ENCODE measurements around the gene DOCK6.

Gene DOCK6

DNA sequence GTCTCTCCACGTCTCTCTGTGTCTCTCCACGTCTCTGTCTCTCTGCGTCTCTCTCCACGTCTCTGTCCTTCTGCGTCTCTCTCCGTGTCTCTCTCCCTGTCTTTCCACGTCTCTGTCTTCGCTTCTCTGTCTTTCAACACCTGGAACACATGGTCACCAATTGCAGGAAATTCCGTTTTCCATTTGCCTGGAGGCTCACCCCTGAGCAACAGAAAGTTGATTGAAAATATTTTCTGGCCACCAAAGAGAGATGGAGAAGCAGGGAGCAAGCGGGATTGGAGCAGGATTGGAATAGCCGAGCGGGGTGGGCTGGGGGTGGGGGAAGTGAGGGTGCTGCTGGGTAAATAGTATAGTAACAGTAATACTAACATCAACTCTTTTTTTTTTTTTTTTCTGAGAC is 66.6 kb downstream of the DOCK6 start (continued):
- TF ChIP-seq HOXD13 (CRISPR knock-in tag; IDR thresholded peaks at IDR 0.05; ENCODE audit: borderline replicate concordance) (no peak), ZNF548 (tag by site-specific recombination; IDR thresholded peaks at IDR 0.05) (no peak), ZNF621 (tag by site-specific recombination; IDR thresholded peaks at IDR 0.05) (no peak)

GRCh38 chr19:11194656-11195558 is 67.4 kb downstream of the DOCK6 start:
- Histone ChIP-seq H3K4me1 (ENCODE audit: control insufficient read depth, insufficient read depth, low read length) (peaks cover under 1% of the 10 kb centered on the region), H3K9me3 (ENCODE audit: control insufficient read depth, insufficient read depth, low read depth, low read length) (no peaks in the 10 kb centered on the region), H3K4me3 (ENCODE audit: low read depth, low read length) (no peak overlapping the region), H3K27ac (ENCODE audit: extremely low read depth, low read depth, low read length) (no peak overlapping the region), H3K36me3 (ENCODE audit: control insufficient read depth in 2 of 2, insufficient read depth in 1 of 2, low read length in 2 of 2) (peaks cover 3 to 39% of the 10 kb centered on the region in 2 experiments; a peak in 2 of 3 replicates)
- peak; percentile 52; the same call in 1 of the 2 replicates for TF ChIP-seq PRDM1 (tag by site-specific recombination; IDR thresholded peaks at IDR 0.05)
- no peak for TF ChIP-seq BCL11A (tag by site-specific recombination; IDR thresholded peaks at IDR 0.05; ENCODE audit: low read depth)
- no peak for TF ChIP-seq ZNF341 (tag by site-specific recombination; IDR thresholded peaks at IDR 0.05; ENCODE audit: low read depth)
- TF ChIP-seq ZXDB (tag by site-specific recombination; IDR thresholded peaks at IDR 0.05) = no peak
- no peak for TF ChIP-seq ZNF555 (tag by site-specific recombination; conservative IDR thresholded peaks at IDR 0.05)
- POLR2A ChIA-PET = no interaction called here
- CTCF ChIA-PET = interaction anchor here (0.6 to 1.0 kb wide), 2 partner anchors 9 to 778 kb away, joined by 3 to 4 read pairs; no protein-coding TSS in a partner anchor

DNA sequence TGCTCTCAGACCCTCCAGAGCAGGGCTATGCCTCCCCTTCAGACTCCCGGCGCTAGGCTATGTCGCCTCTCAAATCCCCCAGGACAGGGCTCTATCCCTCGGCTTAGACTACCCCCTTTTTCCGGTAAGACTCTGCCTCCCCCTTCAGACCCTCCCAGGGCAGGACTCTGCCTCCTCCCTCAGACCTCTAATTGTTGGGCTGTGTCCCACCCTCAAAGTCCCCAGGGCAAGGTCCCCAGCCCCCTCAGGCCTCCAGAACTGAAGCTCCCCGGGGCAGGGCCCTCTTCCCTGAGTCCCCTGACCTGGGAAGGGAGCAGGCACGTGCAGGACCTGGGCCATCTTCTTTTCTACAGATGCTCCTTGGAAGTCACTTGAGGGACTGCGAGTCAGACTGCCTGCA is 68.2 kb downstream of the DOCK6 start:
- H3K4me1 ChIP-seq (ENCODE audit: control insufficient read depth, insufficient read depth, low read length) = peaks cover 5% of the 10 kb centered on the region
- TF ChIP-seq ZNF623 (tag by site-specific recombination; IDR thresholded peaks at IDR 0.05) (no peak), TCF7L2 (IDR thresholded peaks at IDR 0.05; ENCODE audit: borderline replicate concordance, low read depth, low read length) (no peak), KLF7 (tag by site-specific recombination; IDR thresholded peaks at IDR 0.05; ENCODE audit: borderline replicate concordance) (no peak), ZNF548 (tag by site-specific recombination; IDR thresholded peaks at IDR 0.05) (no peak), ZNF140 (tag by site-specific recombination; IDR thresholded peaks at IDR 0.05) (no peak), ZNF223 (tag by site-specific recombination; IDR thresholded peaks at IDR 0.05) (no peak), GLIS1 (tag by site-specific recombination; IDR thresholded peaks at IDR 0.05) (no peak), ZNF610 (tag by site-specific recombination; IDR thresholded peaks at IDR 0.05; ENCODE audit: borderline replicate concordance) (no peak), ZSCAN4 (tag by site-specific recombination; IDR thresholded peaks at IDR 0.05) (no peak), YY2 (tag by site-specific recombination; IDR thresholded peaks at IDR 0.05) (no peak), KLF17 (tag by site-specific recombination; IDR thresholded peaks at IDR 0.05) (no peak), OSR2 (tag by site-specific recombination; IDR thresholded peaks at IDR 0.05) (no peak), ZNF843 (tag by site-specific recombination; IDR thresholded peaks at IDR 0.05) (no peak), ZFP41 (tag by site-specific recombination; IDR thresholded peaks at IDR 0.05; ENCODE audit: borderline replicate concordance) (no peak), ZNF18 (tag by site-specific recombination; IDR thresholded peaks at IDR 0.05) (no peak), ZNF571 (tag by site-specific recombination; IDR thresholded peaks at IDR 0.05) (no peak), ZNF654 (tag by site-specific recombination; IDR thresholded peaks at IDR 0.05; ENCODE audit: low read depth) (no peak)
- TF ChIP-seq, protein P1, sequence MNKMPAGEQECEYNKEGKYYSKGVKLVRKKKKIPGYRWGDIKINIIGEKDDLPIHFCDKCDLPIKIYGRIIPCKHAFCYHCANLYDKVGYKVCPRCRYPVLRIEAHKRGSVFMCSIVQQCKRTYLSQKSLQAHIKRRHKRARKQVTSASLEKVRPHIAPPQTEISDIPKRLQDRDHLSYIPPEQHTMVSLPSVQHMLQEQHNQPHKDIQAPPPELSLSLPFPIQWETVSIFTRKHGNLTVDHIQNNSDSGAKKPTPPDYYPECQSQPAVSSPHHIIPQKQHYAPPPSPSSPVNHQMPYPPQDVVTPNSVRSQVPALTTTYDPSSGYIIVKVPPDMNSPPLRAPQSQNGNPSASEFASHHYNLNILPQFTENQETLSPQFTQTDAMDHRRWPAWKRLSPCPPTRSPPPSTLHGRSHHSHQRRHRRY (tag by site-specific recombination; IDR thresholded peaks at IDR 0.05) = no peak
- TF ChIP-seq, protein P2, sequence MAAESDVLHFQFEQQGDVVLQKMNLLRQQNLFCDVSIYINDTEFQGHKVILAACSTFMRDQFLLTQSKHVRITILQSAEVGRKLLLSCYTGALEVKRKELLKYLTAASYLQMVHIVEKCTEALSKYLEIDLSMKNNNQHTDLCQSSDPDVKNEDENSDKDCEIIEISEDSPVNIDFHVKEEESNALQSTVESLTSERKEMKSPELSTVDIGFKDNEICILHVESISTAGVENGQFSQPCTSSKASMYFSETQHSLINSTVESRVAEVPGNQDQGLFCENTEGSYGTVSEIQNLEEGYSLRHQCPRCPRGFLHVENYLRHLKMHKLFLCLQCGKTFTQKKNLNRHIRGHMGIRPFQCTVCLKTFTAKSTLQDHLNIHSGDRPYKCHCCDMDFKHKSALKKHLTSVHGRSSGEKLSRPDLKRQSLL (tag by site-specific recombination; IDR thresholded peaks at IDR 0.05) = no peak
- CTCF ChIA-PET = interaction anchor here (0.6 kb wide), 1 partner anchor 777 kb away, joined by 3 read pairs; no protein-coding TSS in a partner anchor
- POLR2A ChIA-PET = no interaction called here
- H3K36me3 ChIP-seq (ENCODE audit: control insufficient read depth in 2 of 2, insufficient read depth in 1 of 2, low read length in 2 of 2) = peaks cover 3 to 39% of the 10 kb centered on the region in 2 experiments; a peak in 2 of 3 replicates
- no peak overlapping the region for H3K4me3 ChIP-seq (ENCODE audit: low read depth, low read length)
- H3K27ac ChIP-seq (ENCODE audit: extremely low read depth, low read depth, low read length) = no peak overlapping the region
- H3K9me3 ChIP-seq (ENCODE audit: control insufficient read depth, insufficient read depth, low read depth, low read length) = no peaks in the 10 kb centered on the region
